GM12874 (cell line): ENCODE measurements around the gene TTLL12.

Experiments
- CTCF ChIP-seq: IDR thresholded peaks from 2 replicates; pipeline ENCODE4 v1.5.1; 2011; ENCODE audit warnings: low read depth, mild to moderate bottlenecking, control low read depth, low read length, moderate library complexity; ENCODE audit not compliant: insufficient read depth

Gene TTLL12

GRCh38 chr22:43156413-43156812 lies 30.5 kb downstream of the TTLL12 start:
- no peak for TF ChIP-seq CTCF

- no peak for TF ChIP-seq CTCF
Measured at GRCh38 chr22:43155789-43156188, 31.1 kb downstream of the TTLL12 start.

- no peak for TF ChIP-seq CTCF
Measured at GRCh38 chr22:43154887-43155536, 31.9 kb downstream of the TTLL12 start.

- TF ChIP-seq CTCF = no peak
Measured at GRCh38 chr22:43153899-43154298, 33.0 kb downstream of the TTLL12 start.

- no peak for TF ChIP-seq CTCF
Measured at GRCh38 chr22:43152357-43153071, 34.4 kb downstream of the TTLL12 start.

GRCh38 chr22:43152003-43152356 lies 35.0 kb downstream of the TTLL12 start:
- TF ChIP-seq CTCF = no peak

GRCh38 chr22:43151251-43152002 lies 35.5 kb downstream of the TTLL12 start, which contains the start of gene TSPO:
TSS of gene TSPO (plus strand) at chr22:43151559. CDS start at chr22:43159239, 7,680 bp downstream.
- TF ChIP-seq CTCF = no peak
